ENCODE results near the gene RSU1. TPM values are rescaled to one million over a fixed set of nuclear protein-coding genes. Genes with fewer than 3 reads are reported as not detected.

Gene RSU1
- total and polyA plus RNA-seq, 10 of the 15 experiments (the other 5 are each of a cell fraction or from before 2014, with no cell fraction given) = 49.2 to 139 (median 81.3) TPM

DNA sequence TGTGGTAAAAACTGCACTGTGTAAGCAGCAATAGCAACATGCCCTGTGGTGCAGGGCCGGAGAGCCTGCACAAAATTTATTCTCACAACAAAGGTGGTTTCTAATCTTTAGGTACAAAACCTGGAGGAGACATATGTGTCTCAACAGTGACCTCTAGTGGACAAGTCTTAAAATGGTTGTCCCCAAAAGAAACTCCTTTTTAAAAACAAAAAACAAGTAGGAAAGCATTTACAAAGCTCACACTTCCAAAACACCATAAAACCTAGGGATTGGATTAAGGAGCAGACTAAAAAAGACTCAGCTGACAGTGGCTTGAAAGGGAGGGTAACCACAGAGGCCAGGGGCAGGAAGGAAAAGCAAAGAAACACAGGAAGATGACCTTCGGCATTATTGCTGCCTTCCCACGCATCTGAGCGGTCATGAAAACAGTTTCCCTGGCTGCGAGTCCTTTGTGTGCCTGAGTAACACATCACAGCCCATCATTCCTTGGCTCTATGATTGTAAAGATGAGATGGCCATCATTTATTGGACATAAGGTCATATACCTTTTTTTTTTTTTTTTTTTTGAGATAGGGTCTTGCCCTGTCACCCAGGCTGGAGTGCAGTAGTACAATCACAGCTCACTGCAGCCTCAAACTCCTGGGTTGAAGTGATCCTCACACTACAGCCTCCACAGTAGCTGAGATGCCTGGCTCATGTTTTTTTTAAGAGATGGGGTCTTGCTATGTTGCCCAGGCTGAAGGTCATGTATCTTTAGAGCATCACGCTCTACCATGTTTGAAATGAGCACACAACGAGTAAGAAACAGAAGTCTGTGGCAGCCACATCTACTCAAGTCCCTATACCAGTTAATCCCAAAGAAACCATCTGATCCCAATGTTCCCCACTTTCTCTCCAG lies 39.5 kb downstream of the RSU1 start:
- RAD21 ChIA-PET (ENCODE audit: unreplicated experiment) = interaction anchor here (0.6 to 1.8 kb wide), 6 partner anchors 10 to 875 kb away, joined by 3 to 10 read pairs (median 3); no protein-coding TSS in a partner anchor
- TF ChIP-seq, protein P1, sequence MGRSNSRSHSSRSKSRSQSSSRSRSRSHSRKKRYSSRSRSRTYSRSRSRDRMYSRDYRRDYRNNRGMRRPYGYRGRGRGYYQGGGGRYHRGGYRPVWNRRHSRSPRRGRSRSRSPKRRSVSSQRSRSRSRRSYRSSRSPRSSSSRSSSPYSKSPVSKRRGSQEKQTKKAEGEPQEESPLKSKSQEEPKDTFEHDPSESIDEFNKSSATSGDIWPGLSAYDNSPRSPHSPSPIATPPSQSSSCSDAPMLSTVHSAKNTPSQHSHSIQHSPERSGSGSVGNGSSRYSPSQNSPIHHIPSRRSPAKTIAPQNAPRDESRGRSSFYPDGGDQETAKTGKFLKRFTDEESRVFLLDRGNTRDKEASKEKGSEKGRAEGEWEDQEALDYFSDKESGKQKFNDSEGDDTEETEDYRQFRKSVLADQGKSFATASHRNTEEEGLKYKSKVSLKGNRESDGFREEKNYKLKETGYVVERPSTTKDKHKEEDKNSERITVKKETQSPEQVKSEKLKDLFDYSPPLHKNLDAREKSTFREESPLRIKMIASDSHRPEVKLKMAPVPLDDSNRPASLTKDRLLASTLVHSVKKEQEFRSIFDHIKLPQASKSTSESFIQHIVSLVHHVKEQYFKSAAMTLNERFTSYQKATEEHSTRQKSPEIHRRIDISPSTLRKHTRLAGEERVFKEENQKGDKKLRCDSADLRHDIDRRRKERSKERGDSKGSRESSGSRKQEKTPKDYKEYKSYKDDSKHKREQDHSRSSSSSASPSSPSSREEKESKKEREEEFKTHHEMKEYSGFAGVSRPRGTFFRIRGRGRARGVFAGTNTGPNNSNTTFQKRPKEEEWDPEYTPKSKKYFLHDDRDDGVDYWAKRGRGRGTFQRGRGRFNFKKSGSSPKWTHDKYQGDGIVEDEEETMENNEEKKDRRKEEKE (IDR thresholded peaks at IDR 0.05) = no peak
- TF ChIP-seq RUNX3 (IDR thresholded peaks at IDR 0.05; ENCODE audit: low read length) (0 out of 2 replicates have a peak, but pooled peaks have one; percentile 17), RAD21 (IDR thresholded peaks at IDR 0.05; ENCODE audit: insufficient read depth, low read depth, low read length) (peak; percentile 86), SMC3 (IDR thresholded peaks at IDR 0.05; ENCODE audit: borderline replicate concordance, low read length) (peak; percentile 80), SIN3A (IDR thresholded peaks at IDR 0.05; ENCODE audit: low read depth, low read length) (0 out of 2 replicates have a peak, but pooled peaks have one; percentile 47)
- TF ChIP-seq, protein P2, sequence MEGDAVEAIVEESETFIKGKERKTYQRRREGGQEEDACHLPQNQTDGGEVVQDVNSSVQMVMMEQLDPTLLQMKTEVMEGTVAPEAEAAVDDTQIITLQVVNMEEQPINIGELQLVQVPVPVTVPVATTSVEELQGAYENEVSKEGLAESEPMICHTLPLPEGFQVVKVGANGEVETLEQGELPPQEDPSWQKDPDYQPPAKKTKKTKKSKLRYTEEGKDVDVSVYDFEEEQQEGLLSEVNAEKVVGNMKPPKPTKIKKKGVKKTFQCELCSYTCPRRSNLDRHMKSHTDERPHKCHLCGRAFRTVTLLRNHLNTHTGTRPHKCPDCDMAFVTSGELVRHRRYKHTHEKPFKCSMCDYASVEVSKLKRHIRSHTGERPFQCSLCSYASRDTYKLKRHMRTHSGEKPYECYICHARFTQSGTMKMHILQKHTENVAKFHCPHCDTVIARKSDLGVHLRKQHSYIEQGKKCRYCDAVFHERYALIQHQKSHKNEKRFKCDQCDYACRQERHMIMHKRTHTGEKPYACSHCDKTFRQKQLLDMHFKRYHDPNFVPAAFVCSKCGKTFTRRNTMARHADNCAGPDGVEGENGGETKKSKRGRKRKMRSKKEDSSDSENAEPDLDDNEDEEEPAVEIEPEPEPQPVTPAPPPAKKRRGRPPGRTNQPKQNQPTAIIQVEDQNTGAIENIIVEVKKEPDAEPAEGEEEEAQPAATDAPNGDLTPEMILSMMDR (IDR thresholded peaks at IDR 0.05 in 2 of 3, conservative IDR thresholded peaks at IDR 0.05 in 1 of 3; ENCODE audit: control insufficient read depth in 2 of 3, extremely low read depth in 1 of 3, insufficient read depth in 1 of 3, low read depth in 3 of 3, low read length in 3 of 3) = peak; percentile 46 to 70 (median 62); a peak in 5 of 6 replicates
- BruUV-seq (replicated peaks) = no TSS peak
- 73% methylated on average over 7 of the region's 7 CpGs for WGBS (ENCODE audit: insufficient coverage, insufficient replicate concordance, low lambda C conversion rate, missing lambda C conversion rate)
- Histone ChIP-seq H3K9ac (ENCODE audit: control insufficient read depth, insufficient read depth, low read length) (no peak overlapping the region), H3K36me3 (ENCODE audit: control insufficient read depth in 2 of 2, insufficient read depth in 2 of 2, low read length in 1 of 2) (0 out of 4 replicates have a peak, but pooled peaks cover 0 to 6% of the 10 kb centered on the region in 2 experiments), H3K9me3 (replicated peaks; ENCODE audit: control insufficient read depth, insufficient read depth, low read length) (no peaks in the 10 kb centered on the region), H3K79me2 (ENCODE audit: control insufficient read depth, insufficient read depth, low read length) (no peaks in the 10 kb centered on the region), H4K20me1 (ENCODE audit: control insufficient read depth, insufficient read depth) (no peaks in the 10 kb centered on the region), H3K4me2 (ENCODE audit: control insufficient read depth, insufficient read depth) (no peak overlapping the region), H3K27ac (ENCODE audit: control insufficient read depth, insufficient read depth) (no peak overlapping the region), H3K27me3 (replicated peaks in 1 of 2; ENCODE audit: control insufficient read depth in 2 of 2, insufficient read depth in 2 of 2, low read length in 1 of 2) (no peaks in the 10 kb centered on the region), H3K4me1 (ENCODE audit: control insufficient read depth, insufficient read depth, low read length) (peaks cover 18% of the 10 kb centered on the region), H3K4me3 (no peak overlapping the region), H2AFZ (ENCODE audit: control insufficient read depth, low read depth, low read length) (peak overlapping the region; percentile 52; the same call in 1 of the 2 replicates)
- CTCF ChIA-PET = interaction anchor here (0.6 to 5.2 kb wide), 17 partner anchors 10 to 875 kb away, joined by 3 to 37 read pairs (median 4); partner anchors contain the start of gene RSU1
- intact Hi-C loops (cut with micrococcal nuclease; ENCODE audit: unreplicated experiment) = loop anchor here (1.0 to 10.0 kb wide), 7 partner anchors 31 to 875 kb away; partner anchors contain the start of gene PTER
- ATAC-seq (peak; percentile 77), FAIRE-seq (no peak), DNase-seq (ENCODE audit: low read depth, low spot score) (no peak)
- in situ Hi-C loops (cut with MboI) = no loop called here
- POLR2A ChIA-PET = interaction anchor here (0.6 to 0.7 kb wide), 3 partner anchors 400 to 782 kb away, joined by 3 to 4 read pairs (median 4); no protein-coding TSS in a partner anchor
- SMC1A ChIA-PET (ENCODE audit: uncharacterized antibody, unreplicated experiment) = interaction anchor here (0.6 to 2.6 kb wide), 12 partner anchors 13 to 875 kb away, joined by 3 to 14 read pairs (median 4); no protein-coding TSS in a partner anchor
